HFF-Myc (cell line): ENCODE results near the gene GSTM4.

Experiments used
- DNase-seq: peaks from one replicate; pipeline ENCODE4 v3.0.0-alpha.2; 2011; ENCODE audit warnings: low read depth; ENCODE audit errors: extremely low read depth
- H3K4me3 ChIP-seq: replicated peaks from 2 replicates; pipeline ENCODE4 v1.5.1; 2011; ENCODE audit warnings: low read depth, mild to moderate bottlenecking, control low read depth, low read length
- TF ChIP-seq, protein P1 (sequence below): IDR thresholded peaks from 2 replicates; pipeline ENCODE4 v1.5.1; 2012; ENCODE audit warnings: mild to moderate bottlenecking, low read depth, low read length, control low read depth; ENCODE audit errors: missing control alignments

GSTM4 gene

DNA sequence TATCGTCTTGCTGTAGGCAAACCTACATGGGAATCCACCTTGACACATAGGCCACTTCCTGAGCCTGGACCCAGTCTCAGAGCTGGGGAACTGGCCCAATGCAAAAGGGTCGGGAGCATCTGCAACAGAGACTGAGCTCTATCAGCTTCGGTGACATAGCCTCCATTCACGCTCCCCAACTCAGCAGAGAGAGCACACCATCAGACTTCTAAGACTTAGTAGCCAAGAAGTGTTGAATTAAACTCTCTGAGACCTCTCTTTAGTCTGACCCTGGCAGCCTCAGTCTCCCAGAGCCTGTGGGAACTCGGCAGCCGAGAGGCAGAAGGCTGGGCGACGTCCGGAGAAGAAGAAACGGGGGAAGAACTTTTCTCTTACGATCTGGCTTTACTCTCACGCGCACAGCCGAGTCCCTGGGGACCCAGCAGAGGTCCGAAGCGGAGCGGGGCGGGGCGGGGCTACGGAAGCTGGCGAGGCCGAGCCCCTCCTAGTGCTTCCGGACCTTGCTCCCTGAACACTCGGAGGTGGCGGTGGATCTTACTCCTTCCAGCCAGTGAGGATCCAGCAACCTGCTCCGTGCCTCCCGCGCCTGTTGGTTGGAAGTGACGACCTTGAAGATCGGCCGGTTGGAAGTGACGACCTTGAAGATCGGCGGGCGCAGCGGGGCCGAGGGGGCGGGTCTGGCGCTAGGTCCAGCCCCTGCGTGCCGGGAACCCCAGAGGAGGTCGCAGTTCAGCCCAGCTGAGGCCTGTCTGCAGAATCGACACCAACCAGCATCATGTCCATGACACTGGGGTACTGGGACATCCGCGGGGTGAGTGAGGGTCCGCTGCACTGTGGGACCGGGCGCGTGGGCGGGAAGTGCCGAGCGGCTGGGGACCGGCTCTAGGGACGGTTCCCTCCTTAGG, at the start of gene GSTM4:
GSTM4 (plus strand) TSS at position 485 of the 905 bp plus-strand sequence; CDS start at position 776, 291 bp downstream.
- TF ChIP-seq, protein P1, sequence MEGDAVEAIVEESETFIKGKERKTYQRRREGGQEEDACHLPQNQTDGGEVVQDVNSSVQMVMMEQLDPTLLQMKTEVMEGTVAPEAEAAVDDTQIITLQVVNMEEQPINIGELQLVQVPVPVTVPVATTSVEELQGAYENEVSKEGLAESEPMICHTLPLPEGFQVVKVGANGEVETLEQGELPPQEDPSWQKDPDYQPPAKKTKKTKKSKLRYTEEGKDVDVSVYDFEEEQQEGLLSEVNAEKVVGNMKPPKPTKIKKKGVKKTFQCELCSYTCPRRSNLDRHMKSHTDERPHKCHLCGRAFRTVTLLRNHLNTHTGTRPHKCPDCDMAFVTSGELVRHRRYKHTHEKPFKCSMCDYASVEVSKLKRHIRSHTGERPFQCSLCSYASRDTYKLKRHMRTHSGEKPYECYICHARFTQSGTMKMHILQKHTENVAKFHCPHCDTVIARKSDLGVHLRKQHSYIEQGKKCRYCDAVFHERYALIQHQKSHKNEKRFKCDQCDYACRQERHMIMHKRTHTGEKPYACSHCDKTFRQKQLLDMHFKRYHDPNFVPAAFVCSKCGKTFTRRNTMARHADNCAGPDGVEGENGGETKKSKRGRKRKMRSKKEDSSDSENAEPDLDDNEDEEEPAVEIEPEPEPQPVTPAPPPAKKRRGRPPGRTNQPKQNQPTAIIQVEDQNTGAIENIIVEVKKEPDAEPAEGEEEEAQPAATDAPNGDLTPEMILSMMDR, result peak; percentile 19
- no peak for DNase-seq
- peak within 1 kb of the TSS; percentile 61 for H3K4me3 ChIP-seq

DNA sequence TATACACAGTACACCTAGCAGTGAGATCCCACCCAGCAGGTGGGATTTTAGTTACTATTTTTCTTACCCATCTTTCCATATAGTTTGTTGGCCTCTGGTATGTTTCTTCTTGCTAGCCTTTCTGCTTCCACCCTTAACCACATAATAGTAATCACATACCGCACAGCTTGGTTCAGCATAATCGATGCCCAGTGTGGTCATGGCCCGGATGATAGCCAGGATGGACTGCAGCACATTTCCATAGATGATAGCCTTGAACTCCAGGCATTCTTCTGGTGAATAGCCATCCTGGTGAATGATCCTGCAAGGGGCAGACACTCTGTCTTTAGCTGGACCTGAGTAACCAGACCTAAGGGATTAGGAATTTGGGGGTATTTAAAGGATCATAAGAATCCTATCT, 46.0 kb upstream of the GSTM4 start:
- TF ChIP-seq, protein P1, result no peak
- no peak overlapping the region for H3K4me3 ChIP-seq
- no peak for DNase-seq

DNA sequence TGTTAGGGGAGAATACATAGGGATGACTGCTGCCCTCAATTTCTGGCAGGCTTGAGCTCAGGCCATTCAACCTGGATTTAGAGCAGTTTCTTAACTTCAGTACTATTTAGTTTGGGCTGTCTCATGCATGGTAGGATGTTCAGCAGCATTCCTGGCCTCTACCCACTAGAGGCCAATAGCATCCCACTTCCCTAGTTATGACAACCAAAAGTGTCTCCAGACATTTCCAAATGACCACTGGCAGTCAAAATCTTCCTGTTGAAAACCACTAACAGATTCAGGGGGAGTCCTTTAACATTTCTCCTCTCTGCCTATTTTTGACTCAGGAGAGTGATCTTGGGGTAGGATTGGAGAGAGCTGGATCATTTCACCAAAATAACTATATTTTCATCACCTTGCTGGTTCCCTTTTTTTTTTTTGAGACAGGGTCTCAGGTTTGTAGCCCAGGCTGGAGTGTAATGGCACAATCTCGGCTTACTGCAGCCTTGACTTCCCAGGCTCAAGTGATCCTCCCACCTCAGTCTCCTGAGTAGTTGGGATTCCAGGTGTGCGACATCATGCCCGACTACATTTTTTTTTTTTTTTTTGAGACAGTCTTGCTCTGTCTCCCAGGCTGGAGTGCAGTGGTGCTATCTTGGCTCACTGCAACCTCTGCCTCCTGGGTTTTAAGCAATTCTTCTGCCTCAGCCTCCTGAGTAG, 45.1 kb upstream of the GSTM4 start:
- TF ChIP-seq, protein P1, result no peak
- DNase-seq, result no peak
- no peak overlapping the region for H3K4me3 ChIP-seq

DNA sequence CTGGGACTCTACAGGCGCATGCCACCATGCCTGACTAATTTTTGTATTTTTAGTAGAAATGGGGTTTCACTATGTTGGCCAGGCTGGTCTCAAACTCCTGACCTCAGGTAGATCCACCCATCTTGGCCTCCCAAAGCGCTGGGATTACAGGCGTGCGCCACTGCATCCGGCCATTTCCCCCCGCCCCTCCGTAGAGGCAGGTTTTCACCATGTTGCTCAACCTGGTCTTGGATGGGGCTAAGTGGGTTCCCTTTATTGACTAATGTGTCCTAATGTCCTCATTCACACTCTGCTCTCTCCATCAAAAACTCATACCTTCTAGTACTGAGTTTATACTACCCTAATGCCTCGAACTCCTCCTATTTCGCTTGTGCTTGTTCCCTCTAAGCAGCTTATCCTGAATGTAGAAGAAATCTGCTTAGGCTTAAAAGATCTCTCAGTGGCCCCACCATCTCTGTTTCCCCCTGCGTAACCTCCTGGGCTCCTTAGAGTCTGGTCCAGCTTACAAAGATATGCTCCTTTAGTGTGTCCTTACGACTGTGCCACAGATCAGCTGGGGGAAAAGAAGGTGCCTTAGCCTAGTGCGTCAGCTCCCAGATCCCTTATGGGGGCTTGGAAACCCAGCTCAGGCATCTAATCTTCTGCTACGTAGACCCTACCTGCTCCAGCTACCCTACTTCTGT, 44.5 kb upstream of the GSTM4 start:
- H3K4me3 ChIP-seq, result no peak overlapping the region
- DNase-seq, result no peak
- TF ChIP-seq, protein P1, result no peak

DNA sequence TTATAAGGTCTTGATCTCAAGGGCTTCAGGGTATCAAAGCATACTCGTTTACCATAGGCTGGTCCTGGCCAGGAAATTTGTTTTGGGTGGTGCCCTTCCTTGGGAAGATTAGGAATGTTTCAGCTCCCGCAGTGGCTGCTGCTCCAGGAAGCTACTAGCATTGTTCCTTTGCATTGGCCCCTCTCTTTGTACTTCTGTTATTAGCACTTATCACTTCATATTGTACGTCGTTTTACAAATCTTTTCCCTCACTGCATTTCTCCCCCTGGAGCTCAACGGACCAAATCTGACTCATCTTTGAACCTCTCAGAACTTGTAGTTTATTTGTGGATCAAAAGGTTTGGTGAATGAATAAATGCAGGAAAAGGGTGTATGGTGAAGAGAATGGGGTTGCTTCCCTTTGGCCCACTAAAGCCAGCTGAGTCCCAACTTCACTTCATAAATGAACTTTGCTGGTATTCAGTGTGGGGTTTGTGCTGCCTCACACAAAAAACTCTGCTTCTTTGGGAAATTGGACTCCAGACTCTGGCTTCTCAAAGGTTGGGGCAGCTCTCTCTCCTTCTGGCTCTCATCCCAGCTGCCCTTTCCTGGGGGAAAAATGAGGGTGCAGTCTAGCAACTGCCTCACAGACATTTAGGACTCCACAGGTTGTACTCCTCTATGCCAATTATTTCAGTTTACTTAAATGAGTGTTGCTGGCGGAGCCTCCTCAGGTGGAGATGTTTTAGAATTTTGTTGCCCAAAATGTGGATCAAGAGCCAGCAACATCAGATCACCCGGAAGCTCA, 42.3 kb upstream of the GSTM4 start:
- no peak overlapping the region for H3K4me3 ChIP-seq
- DNase-seq, result no peak
- TF ChIP-seq, protein P1, result no peak

DNA sequence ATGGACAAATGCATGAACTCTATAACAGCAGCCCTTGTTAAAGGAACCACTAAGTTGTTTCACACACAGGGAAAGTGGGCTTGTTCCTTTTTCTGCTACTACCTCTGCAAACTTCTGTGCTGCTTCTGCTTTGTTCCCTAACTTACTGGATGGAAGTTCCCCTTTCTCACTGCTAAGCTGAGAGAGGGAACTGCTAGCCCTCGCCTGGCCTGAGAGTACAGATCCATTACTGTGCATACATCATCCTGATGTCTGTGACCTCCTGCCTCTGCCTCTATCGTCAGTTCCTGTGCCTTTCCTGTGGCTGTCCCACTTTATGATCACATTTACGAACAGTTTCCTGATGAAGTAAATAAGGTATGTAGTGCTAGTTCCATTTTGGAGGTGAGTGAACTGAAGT, 40.0 kb upstream of the GSTM4 start:
- no peak for DNase-seq
- no peak overlapping the region for H3K4me3 ChIP-seq
- TF ChIP-seq, protein P1, result no peak
